GM10266 (cell line): ENCODE results near the gene TBC1D16.
"Not testable (repeated sequence)": the region's sequence is repeated elsewhere in the genome, so short reads cannot be mapped to it uniquely, and the experiment has no call there.

ENCODE experiments used
- DNase-seq: peaks from one replicate; pipeline ENCODE4 v3.0.0; 2012; ENCODE audit errors: extremely low spot score
- TF ChIP-seq, protein P1 (sequence below): IDR thresholded peaks from 2 replicates; pipeline ENCODE4 v1.5.1; 2012; ENCODE audit warnings: mild to moderate bottlenecking, low read depth; ENCODE audit not compliant: control insufficient read depth, insufficient read depth; ENCODE audit errors: missing control alignments

TBC1D16 gene

DNA sequence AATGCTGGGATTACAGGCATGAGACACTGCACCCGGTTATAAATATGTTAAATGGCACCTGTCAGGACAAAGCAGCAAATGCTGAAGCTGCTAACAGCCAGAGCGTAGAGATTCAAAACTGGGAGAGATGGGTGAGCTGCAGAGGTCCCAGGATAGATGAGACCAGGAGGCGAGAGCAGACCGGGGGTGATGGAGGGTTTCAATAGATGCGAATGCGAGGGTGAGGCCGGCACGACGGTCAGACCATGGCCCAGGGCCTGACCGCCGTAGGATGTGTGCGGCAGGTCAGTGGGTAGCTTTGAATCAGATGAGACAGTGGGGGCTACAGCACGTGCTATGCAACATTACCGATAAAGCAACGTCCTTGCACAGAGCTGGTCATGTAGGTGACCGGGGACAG is 15.0 kb upstream of the TBC1D16 start:
- DNase-seq: no peak
- TF ChIP-seq, protein P1, sequence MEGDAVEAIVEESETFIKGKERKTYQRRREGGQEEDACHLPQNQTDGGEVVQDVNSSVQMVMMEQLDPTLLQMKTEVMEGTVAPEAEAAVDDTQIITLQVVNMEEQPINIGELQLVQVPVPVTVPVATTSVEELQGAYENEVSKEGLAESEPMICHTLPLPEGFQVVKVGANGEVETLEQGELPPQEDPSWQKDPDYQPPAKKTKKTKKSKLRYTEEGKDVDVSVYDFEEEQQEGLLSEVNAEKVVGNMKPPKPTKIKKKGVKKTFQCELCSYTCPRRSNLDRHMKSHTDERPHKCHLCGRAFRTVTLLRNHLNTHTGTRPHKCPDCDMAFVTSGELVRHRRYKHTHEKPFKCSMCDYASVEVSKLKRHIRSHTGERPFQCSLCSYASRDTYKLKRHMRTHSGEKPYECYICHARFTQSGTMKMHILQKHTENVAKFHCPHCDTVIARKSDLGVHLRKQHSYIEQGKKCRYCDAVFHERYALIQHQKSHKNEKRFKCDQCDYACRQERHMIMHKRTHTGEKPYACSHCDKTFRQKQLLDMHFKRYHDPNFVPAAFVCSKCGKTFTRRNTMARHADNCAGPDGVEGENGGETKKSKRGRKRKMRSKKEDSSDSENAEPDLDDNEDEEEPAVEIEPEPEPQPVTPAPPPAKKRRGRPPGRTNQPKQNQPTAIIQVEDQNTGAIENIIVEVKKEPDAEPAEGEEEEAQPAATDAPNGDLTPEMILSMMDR: no peak

DNA sequence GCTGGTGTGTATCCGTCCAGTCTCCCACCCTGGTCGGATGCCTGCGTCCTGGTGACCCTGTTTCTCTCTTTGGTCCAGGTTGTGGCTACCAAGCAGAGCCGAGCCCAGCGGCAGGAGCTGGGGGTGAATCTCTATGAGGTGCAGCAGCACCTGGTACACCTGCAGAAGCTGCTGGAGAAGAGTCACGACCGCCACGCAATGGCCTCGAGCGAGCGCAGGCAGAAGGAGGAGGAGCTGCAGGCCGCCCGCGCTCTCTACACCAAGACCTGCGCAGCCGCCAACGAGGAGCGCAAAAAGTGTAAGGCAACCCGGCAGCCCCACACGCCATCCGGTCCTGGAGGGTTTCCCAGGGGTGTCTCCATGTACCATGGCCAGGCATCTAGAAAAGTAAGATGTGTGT is 14.3 kb upstream of the TBC1D16 start:
- TF ChIP-seq, protein P1: no peak
- DNase-seq: no peak

DNA sequence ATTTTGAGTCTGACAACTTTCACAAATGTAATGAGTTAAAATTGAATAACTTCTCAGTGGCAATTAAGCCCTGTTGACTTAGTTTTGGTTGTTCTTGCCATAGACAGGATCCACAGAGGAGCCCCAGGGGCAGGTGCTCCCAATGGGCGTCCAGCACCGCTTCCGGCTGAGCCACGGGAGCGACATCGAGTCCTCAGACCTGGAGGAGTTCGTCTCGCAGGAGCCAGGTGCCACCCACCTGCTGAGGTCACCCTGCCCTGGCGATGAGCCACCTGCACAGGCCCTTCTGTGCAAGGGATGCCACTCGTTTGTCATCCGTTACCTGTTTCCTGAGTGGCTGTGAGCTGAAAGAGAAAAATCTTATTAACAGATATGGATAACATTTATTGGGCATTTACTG is 11.5 kb upstream of the TBC1D16 start:
- TF ChIP-seq, protein P1: no peak
- no peak for DNase-seq

DNA sequence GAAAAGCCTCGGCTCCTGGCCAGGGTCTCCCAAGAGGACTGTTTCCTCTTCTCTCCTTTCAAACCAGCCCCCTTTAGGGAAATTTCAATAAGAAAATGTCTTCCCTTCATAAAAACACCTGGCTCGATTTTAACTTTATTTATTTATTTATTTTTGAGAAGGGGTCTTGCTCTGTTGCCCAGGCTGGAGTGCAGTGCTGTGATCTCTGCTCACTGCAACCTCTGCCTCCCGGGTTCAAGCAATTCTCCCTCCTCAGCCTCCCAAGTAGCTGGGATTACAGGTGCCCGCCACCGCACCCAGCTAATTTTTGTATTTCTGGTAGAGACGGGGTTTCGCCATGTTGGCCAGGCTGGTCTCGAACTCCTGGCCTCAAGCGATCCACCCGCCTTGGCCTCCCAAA is 11.0 kb upstream of the TBC1D16 start:
- not testable (repeated sequence) for DNase-seq

DNA sequence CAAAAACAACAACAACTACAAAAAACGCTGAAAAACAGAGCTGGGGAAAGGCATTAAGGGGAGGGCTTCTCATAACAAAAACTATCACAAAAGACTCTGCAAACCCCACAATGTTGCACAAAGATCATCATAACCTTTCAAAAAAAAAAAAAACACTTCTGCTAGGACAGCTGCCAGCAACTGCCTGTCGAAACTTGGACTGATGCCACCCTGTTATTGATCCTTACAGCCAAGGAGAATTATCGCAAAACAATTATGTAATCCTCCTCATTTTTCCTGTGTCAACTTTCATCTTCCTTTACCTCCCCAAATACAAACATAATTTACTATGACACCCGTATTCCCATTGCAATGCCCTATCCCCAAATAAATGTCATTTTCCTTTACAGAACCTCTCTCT is 10.0 kb upstream of the TBC1D16 start:
- TF ChIP-seq, protein P1: no peak
- no peak for DNase-seq

DNA sequence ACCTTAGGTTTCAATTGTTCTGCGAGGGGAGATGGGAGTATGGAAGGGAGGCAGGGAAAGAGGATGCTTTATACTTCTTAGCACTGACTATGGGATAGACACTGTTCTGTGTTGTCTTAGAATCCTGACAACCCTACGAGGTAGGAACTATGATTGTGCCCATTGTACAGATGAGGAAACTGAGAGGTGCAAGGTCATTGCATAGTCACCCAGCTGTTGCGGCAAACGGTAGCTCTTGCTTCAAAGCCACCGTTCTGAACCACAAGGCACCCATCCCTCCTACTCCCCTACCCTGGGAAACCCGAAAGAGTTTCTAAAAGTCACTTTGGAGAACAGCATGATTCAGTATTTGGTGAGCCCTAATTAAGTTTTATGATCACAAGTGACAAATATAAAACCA is 8.3 kb upstream of the TBC1D16 start:
- DNase-seq: no peak
- TF ChIP-seq, protein P1: no peak

DNA sequence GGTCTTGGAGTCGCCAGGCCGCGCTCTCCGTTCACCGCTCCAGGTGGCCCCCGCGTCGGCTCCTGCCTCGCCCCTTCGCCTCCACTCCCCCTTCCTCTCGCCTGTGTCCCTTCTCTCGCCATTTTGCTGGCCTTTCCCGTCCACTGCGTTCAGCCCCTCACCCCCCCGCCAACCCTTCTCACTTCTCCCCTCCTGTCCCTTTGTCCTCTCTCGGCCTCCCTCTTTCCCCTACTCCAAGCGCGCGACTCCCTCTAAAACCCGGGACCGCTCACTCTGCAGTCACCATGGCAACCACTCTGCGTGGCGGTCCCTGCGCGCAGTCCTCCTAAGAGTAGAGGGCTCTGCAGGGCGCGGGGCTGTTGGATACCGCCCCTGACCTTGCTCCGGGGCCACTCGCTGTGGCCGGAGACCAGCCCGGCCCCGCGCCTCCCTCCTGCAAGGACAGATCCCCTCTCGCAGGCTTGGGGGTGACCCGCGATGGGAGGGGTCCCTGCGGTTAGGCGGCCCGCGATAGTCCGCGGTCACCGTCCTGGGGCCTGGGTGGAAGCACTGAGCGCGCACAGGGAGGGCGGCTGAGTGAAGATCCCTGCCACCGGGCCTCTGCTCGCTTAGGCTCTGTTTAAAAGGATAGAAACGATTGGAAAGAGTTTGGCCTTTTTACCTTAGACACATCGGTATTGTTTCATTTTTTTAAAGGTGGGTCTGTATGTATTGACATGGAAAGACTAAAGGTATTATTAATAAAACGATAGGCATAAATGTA is 1.2 kb upstream of the TBC1D16 start:
- no peak for DNase-seq
- TF ChIP-seq, protein P1: no peak
